WTC11 (cell line): ENCODE results near the gene TMEM95.

Experiments used
- CREM ChIP-seq: sonication (generic); formaldehyde crosslinking; IDR thresholded peaks from 2 replicates; pipeline ENCODE4 v1.8.1; 2022; ENCODE audit warnings: mild to moderate bottlenecking, missing genetic modification reagents, moderate library complexity
- TEAD4 ChIP-seq: sonication (generic); formaldehyde crosslinking; IDR thresholded peaks from 2 replicates; pipeline ENCODE4 v1.8.0; 2022; ENCODE audit warnings: mild to moderate bottlenecking, missing genetic modification reagents
- TF ChIP-seq, protein P1 (sequence below): sonication (generic); formaldehyde crosslinking; IDR thresholded peaks from 2 replicates; pipeline ENCODE4 v1.8.0; 2023; ENCODE audit warnings: missing genetic modification reagents
- TF ChIP-seq, protein P2 (sequence below): fragments of 200-600 bp; IDR thresholded peaks from 2 replicates; pipeline ENCODE4 v1.8.0; 2022; ENCODE audit warnings: antibody characterized with exemption
- TF ChIP-seq, protein P3 (sequence below): sonication (generic); formaldehyde crosslinking; IDR thresholded peaks from 2 replicates; pipeline ENCODE4 v1.8.0; 2022; ENCODE audit warnings: mild to moderate bottlenecking, missing genetic modification reagents
- TF ChIP-seq, protein P4 (sequence below): sonication (generic); formaldehyde crosslinking; IDR thresholded peaks from 2 replicates; pipeline ENCODE4 v1.8.0; 2022; ENCODE audit warnings: mild to moderate bottlenecking, missing genetic modification reagents
- TF ChIP-seq, protein P5 (sequence below): sonication (generic); formaldehyde crosslinking; IDR thresholded peaks from 2 replicates; pipeline ENCODE4 v1.8.0; 2022; ENCODE audit warnings: mild to moderate bottlenecking, missing genetic modification reagents

DNA sequence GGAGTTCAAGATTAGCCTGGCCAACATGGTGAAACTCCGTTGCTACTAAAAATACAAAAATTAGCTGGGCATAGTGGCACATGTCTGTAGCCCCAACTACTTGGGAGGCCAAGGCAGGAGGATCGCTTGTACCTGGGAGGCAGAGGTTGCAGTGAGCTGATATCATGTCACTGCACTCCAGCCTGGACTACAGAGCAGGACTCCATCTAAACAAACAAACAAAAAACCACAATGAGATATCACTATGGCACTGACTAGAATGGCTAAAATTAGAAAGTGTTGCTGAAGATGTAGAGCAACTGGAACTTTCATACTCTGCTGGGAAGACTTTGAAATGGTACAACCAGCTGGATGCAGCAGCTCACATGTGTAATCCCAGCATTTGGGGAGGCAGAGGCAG is 19.4 kb downstream of the TMEM95 start:
- TF ChIP-seq, protein P1, sequence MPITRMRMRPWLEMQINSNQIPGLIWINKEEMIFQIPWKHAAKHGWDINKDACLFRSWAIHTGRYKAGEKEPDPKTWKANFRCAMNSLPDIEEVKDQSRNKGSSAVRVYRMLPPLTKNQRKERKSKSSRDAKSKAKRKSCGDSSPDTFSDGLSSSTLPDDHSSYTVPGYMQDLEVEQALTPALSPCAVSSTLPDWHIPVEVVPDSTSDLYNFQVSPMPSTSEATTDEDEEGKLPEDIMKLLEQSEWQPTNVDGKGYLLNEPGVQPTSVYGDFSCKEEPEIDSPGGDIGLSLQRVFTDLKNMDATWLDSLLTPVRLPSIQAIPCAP (CRISPR knock-in tag): no peak
- TF ChIP-seq, protein P2, sequence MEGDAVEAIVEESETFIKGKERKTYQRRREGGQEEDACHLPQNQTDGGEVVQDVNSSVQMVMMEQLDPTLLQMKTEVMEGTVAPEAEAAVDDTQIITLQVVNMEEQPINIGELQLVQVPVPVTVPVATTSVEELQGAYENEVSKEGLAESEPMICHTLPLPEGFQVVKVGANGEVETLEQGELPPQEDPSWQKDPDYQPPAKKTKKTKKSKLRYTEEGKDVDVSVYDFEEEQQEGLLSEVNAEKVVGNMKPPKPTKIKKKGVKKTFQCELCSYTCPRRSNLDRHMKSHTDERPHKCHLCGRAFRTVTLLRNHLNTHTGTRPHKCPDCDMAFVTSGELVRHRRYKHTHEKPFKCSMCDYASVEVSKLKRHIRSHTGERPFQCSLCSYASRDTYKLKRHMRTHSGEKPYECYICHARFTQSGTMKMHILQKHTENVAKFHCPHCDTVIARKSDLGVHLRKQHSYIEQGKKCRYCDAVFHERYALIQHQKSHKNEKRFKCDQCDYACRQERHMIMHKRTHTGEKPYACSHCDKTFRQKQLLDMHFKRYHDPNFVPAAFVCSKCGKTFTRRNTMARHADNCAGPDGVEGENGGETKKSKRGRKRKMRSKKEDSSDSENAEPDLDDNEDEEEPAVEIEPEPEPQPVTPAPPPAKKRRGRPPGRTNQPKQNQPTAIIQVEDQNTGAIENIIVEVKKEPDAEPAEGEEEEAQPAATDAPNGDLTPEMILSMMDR: no peak
- TF ChIP-seq, protein P3, sequence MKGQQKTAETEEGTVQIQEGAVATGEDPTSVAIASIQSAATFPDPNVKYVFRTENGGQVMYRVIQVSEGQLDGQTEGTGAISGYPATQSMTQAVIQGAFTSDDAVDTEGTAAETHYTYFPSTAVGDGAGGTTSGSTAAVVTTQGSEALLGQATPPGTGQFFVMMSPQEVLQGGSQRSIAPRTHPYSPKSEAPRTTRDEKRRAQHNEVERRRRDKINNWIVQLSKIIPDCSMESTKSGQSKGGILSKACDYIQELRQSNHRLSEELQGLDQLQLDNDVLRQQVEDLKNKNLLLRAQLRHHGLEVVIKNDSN (CRISPR knock-in tag): no peak
- TF ChIP-seq, protein P4, sequence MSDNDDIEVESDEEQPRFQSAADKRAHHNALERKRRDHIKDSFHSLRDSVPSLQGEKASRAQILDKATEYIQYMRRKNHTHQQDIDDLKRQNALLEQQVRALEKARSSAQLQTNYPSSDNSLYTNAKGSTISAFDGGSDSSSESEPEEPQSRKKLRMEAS (CRISPR knock-in tag): no peak
- no peak for TF ChIP-seq CREM
- TF ChIP-seq, protein P5, sequence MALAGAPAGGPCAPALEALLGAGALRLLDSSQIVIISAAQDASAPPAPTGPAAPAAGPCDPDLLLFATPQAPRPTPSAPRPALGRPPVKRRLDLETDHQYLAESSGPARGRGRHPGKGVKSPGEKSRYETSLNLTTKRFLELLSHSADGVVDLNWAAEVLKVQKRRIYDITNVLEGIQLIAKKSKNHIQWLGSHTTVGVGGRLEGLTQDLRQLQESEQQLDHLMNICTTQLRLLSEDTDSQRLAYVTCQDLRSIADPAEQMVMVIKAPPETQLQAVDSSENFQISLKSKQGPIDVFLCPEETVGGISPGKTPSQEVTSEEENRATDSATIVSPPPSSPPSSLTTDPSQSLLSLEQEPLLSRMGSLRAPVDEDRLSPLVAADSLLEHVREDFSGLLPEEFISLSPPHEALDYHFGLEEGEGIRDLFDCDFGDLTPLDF (CRISPR knock-in tag): no peak
- TF ChIP-seq TEAD4 (CRISPR knock-in tag): no peak
